Small intestine (tissue), 7 donors: ENCODE measurements around the gene ADNP. TPM values are rescaled to one million over a fixed set of nuclear protein-coding genes. Genes with fewer than 3 reads are reported as not detected.

Source experiments
- DNase-seq, 2 donors: peaks; one replicate each; pipeline versions ENCODE4 v3.0.0 to v3.0.0-alpha.2; 2013
- FAIRE-seq: peaks from 2 replicates; lab custom pipeline; 2012; peaks lifted over from hg19 to GRCh38; lab: Jason Lieb, UNC
- H3K27ac ChIP-seq, 3 donors: one replicate each; pipeline ENCODE4 v1.5.1; 2013; ENCODE audit warnings: low read length in 2 of 3, mild to moderate bottlenecking in 2 of 3, control low read depth in 1 of 3, inconsistent platforms in 1 of 3, low read depth in 1 of 3, moderate library complexity in 1 of 3
- H3K27me3 ChIP-seq, 3 donors: one replicate each; pipeline ENCODE4 v1.6.1; 2013; ENCODE audit warnings: low read length in 3 of 3, inconsistent platforms in 1 of 3; ENCODE audit not compliant: control insufficient read depth in 3 of 3, insufficient read depth in 3 of 3
- H3K36me3 ChIP-seq, 3 donors: one replicate each; pipeline ENCODE4 v1.6.1; 2013; ENCODE audit warnings: low read length in 3 of 3, inconsistent platforms in 1 of 3, low read depth in 1 of 3, mild to moderate bottlenecking in 1 of 3, moderate library complexity in 1 of 3; ENCODE audit not compliant: control insufficient read depth in 3 of 3, insufficient read depth in 2 of 3
- H3K4me1 ChIP-seq, 3 donors: one replicate each; pipeline ENCODE4 v1.6.1; 2013; ENCODE audit warnings: low read length in 2 of 3, inconsistent platforms in 1 of 3, low read depth in 1 of 3, mild to moderate bottlenecking in 1 of 3, moderate library complexity in 1 of 3; ENCODE audit not compliant: control insufficient read depth in 3 of 3, insufficient read depth in 2 of 3
- H3K4me3 ChIP-seq, 3 donors: one replicate each; pipeline ENCODE4 v1.5.1; 2013; ENCODE audit warnings: low read length in 3 of 3, control low read depth in 1 of 3, inconsistent platforms in 1 of 3, low read depth in 1 of 3, mild to moderate bottlenecking in 1 of 3, moderate library complexity in 1 of 3
- H3K9me3 ChIP-seq, 2 donors: one replicate each; pipeline ENCODE4 v1.6.1; 2013; ENCODE audit warnings: low read depth in 1 of 2, low read length in 1 of 2; ENCODE audit not compliant: control insufficient read depth in 2 of 2, insufficient read depth in 1 of 2
- WGBS, 3 donors: extraction: QIAGEN DNeasy Blood & Tissue Kit; methylation state at CpG; one replicate each; pipeline ENCODE4 v1.1.7; 2013; 5-methylcytosine and 5-hydroxymethylcytosine counted together
- polyA plus RNA-seq, 4 donors: library from polyadenylated mRNA; stranded (reverse) in 3 of 4; unstranded in 1 of 4; fragments of 200-250 nt in 3 of 4; fragments of 120-200 nt in 1 of 4; gene quantifications; one replicate each; pipeline versions ENCODE4 v1.2.1 to v1.2.3, GENCODE V29; 2013
- donor health status: healthy with polysubstance abuse.
- donor health status: control.
- donor health status: control.
- donor health status: Bipolar disorder and iron deficiency.
- donor health status: healthy.

Gene ADNP
- polyA plus RNA-seq, 4 donors = 24.9 to 65.8 (median 28.9) TPM

- Histone ChIP-seq H3K27ac (no peak overlapping the region), H3K4me1 (no peaks in the 10 kb centered on the region), H3K27me3 (no peaks in the 10 kb centered on the region), H3K4me3 (no peak overlapping the region), H3K36me3 (peaks cover 0 to 5% (median 0%) of the 10 kb centered on the region in 3 donors), H3K9me3 (no peaks in the 10 kb centered on the region)
- DNase-seq = no peak
- WGBS, 3 donors = 83 to 88% (median 86%) methylated on average over 9 of the region's 9 CpGs
- FAIRE-seq = no peak
These were observed 87.6 kb downstream of the ADNP start for GRCh38 chr20:50843331-50844276.

DNA sequence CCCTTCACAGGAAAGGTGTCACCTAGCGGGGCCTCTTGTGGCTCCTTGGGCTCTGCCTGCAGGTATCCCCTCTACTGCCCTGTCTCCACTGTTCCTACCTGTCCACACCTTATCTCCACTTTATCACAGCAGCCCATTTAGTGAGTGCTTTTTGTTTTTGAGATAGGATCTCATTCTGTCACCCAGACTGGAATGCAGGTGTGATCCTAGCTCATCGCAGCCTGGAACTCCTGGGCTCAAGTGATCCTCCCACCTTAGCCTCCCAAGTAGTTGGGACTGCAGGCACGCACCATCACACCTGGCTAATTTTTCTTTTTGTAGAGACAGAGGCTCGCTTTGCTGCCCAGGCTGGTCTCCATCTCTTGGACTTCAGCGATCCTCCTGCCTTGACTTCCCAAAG lies 88.4 kb downstream of the ADNP start:
- peaks cover 0 to 5% (median 0%) of the 10 kb centered on the region in 3 donors for H3K36me3 ChIP-seq
- no peaks in the 10 kb centered on the region for H3K27me3 ChIP-seq
- H3K4me3 ChIP-seq = no peak overlapping the region
- H3K27ac ChIP-seq = no peak overlapping the region
- 95 to 96% (median 95%) methylated on average over 5 of the region's 5 CpGs for WGBS, 3 donors
- DNase-seq (no peak), FAIRE-seq (no peak)
- no peaks in the 10 kb centered on the region for H3K4me1 ChIP-seq
- H3K9me3 ChIP-seq = no peaks in the 10 kb centered on the region

Other genes with a start within 250 kb of the ADNP start
- 10 to 100 TPM in 1 of 4 donors, 1 to 10 TPM in 2, under 1 TPM in 1; 0.22 to 10.9 (median 3.2) TPM for gene RIPOR3, start 239.9 kb downstream of the ADNP start, polyA plus RNA-seq
- 10 to 100 TPM in 1 of 4 donors, 1 to 10 TPM in 3; 2.4 to 14.3 (median 9.0) TPM for gene PARD6B, start 199.9 kb downstream of the ADNP start, polyA plus RNA-seq
- gene BCAS4, start 136.4 kb downstream of the ADNP start, polyA plus RNA-seq = 1 to 10 TPM in 3 of 4 donors, under 1 TPM in 1; 0.45 to 4.0 (median 1.5) TPM
- 10 to 100 TPM; 43.6 to 66.2 (median 51.0) TPM for gene DPM1, start 27.1 kb upstream of the ADNP start, polyA plus RNA-seq
- gene MOCS3, start 27.4 kb upstream of the ADNP start, polyA plus RNA-seq = 1 to 10 TPM; 2.2 to 4.7 (median 2.9) TPM
- gene KCNG1, start 91.7 kb upstream of the ADNP start, polyA plus RNA-seq = 10 to 100 TPM in 1 of 4 donors, 1 to 10 TPM in 3; 1.3 to 29.1 (median 1.6) TPM